SK-N-SH (cell line): ENCODE data around the gene ITGA8. TPM values are rescaled to one million over a fixed set of nuclear protein-coding genes. Genes with fewer than 3 reads are reported as not detected.
A peak's percentile ranks its signal among the peaks of the same experiment; 100 is the strongest.

Source experiments
- CTCF ChIA-PET: fragments of 300-600, 350-600 bp; formaldehyde crosslinking; extraction: SDS; loops from one replicate; lab custom pipeline; 2021; lab: Yijun Ruan, JAX
- POLR2A ChIA-PET: fragments of 350-600 bp; sonication (Branson Sonifier 250); formaldehyde crosslinking; extraction: SDS; loops from one replicate; lab custom pipeline; 2020; ENCODE audit warnings: antibody characterized with exemption, inconsistent platforms; lab: Yijun Ruan, JAX
- DNase-seq: peaks from one replicate; pipeline ENCODE4 v3.0.0; 2012
- H2AFZ ChIP-seq: fragments of 200-600 bp; sonication (generic); 2 replicates; pipeline ENCODE4 v1.8.1; 2016; ENCODE audit warnings: antibody characterized with exemption, mild to moderate bottlenecking, low read depth
- H3F3A ChIP-seq: fragments of 200-600 bp; sonication (generic); replicated peaks from 2 replicates; pipeline ENCODE3; 2016; ENCODE audit warnings: antibody characterized with exemption, mild to moderate bottlenecking; ENCODE audit not compliant: insufficient read depth
- H3K27ac ChIP-seq, 2 experiments: fragments of 200-500 bp in 1 of 2; fragments of 200-600 bp in 1 of 2; sonication (Bioruptor generic) in 1 of 2; sonication (generic), shearing (Covaris generic) in 1 of 2; 2 replicates each; pipeline versions ENCODE4 v1.5.1 to v1.6.1; 2014 to 2016; ENCODE audit warnings: low read depth in 2 of 2, inconsistent platforms in 1 of 2, low read length in 1 of 2, mild to moderate bottlenecking in 1 of 2, mixed read lengths in 1 of 2
- H3K27me3 ChIP-seq: fragments of 200-600 bp; sonication (generic), shearing (Covaris generic); 2 replicates; pipeline ENCODE4 v1.6.1; 2016; ENCODE audit warnings: mixed run types; ENCODE audit not compliant: insufficient read depth
- H3K36me3 ChIP-seq, 2 experiments: fragments of 200-500 bp in 1 of 2; fragments of 200-600 bp in 1 of 2; sonication (Bioruptor generic) in 1 of 2; sonication (generic) in 1 of 2; replicated peaks in 1 of 2; 2 replicates each; pipeline versions ENCODE3 to v1.5.1; 2014 to 2016; ENCODE audit warnings: low read length in 1 of 2, mild to moderate bottlenecking in 1 of 2; ENCODE audit not compliant: insufficient read depth in 2 of 2, control insufficient read depth in 1 of 2
- H3K4me1 ChIP-seq, 2 experiments: fragments of 200-500 bp in 1 of 2; fragments of 200-600 bp in 1 of 2; sonication (Bioruptor generic) in 1 of 2; sonication (generic), shearing (Covaris generic) in 1 of 2; 2 replicates each; pipeline versions ENCODE4 v1.5.1 to v1.6.1; 2014 to 2016; ENCODE audit warnings: low read depth in 1 of 2, low read length in 1 of 2, mixed run types in 1 of 2; ENCODE audit not compliant: insufficient read depth in 2 of 2, control insufficient read depth in 1 of 2
- H3K4me2 ChIP-seq: fragments of 200-600 bp; sonication (generic), shearing (Covaris generic); 2 replicates; pipeline ENCODE4 v1.6.1; 2017; ENCODE audit warnings: mixed run types
- H3K4me3 ChIP-seq, 2 experiments: fragments of 200-500 bp in 1 of 2; fragments of 200-600 bp in 1 of 2; sonication (Bioruptor generic) in 1 of 2; sonication (generic), shearing (Covaris generic) in 1 of 2; 2 replicates each; pipeline versions ENCODE4 v1.5.1 to v1.8.1; 2014 to 2016; ENCODE audit warnings: low read depth in 2 of 2, inconsistent platforms in 1 of 2, low read length in 1 of 2, mild to moderate bottlenecking in 1 of 2, mixed read lengths in 1 of 2, moderate library complexity in 1 of 2
- H3K79me2 ChIP-seq: fragments of 200-600 bp; sonication (generic); 2 replicates; pipeline ENCODE4 v1.8.1; 2017; ENCODE audit warnings: mild to moderate bottlenecking; ENCODE audit not compliant: insufficient read depth
- H3K9ac ChIP-seq: fragments of 200-600 bp; sonication (generic); 2 replicates; pipeline ENCODE4 v1.6.1; 2017; ENCODE audit warnings: mixed run types
- H3K9me2 ChIP-seq: fragments of 200-600 bp; sonication (generic); 2 replicates; pipeline ENCODE4 v1.6.1; 2017; ENCODE audit warnings: mixed run types
- H3K9me3 ChIP-seq: fragments of 200-600 bp; sonication (generic); 2 replicates; pipeline ENCODE4 v1.6.1; 2017; ENCODE audit warnings: mixed run types, mild to moderate bottlenecking, moderate library complexity
- H4K20me1 ChIP-seq: fragments of 200-600 bp; sonication (generic); 2 replicates; pipeline ENCODE4 v1.6.1; 2017; ENCODE audit warnings: mild to moderate bottlenecking, mixed run types; ENCODE audit not compliant: insufficient read depth
- CTCF ChIP-seq: fragments of 200-600 bp; sonication (generic); IDR thresholded peaks from 2 replicates; pipeline ENCODE4 v1.6.1; 2017; ENCODE audit warnings: antibody characterized with exemption, mild to moderate bottlenecking, moderate library complexity
- ELF1 ChIP-seq: IDR thresholded peaks from 2 replicates; pipeline ENCODE4 v1.4.0; 2012
- EZH2phosphoT487 ChIP-seq: fragments of 200-600 bp; sonication (generic); IDR thresholded peaks from 2 replicates; pipeline ENCODE4 v1.6.1; 2017; ENCODE audit warnings: low read depth, mixed run types, mild to moderate bottlenecking, antibody characterized with exemption, moderate library complexity, borderline replicate concordance
- FOXJ3 ChIP-seq: sonication (generic); formaldehyde crosslinking; IDR thresholded peaks from 2 replicates; pipeline ENCODE4 v1.5.1; 2020; ENCODE audit warnings: mild to moderate bottlenecking, missing genetic modification reagents
- FOXM1 ChIP-seq: IDR thresholded peaks from 2 replicates; pipeline ENCODE4 v1.4.0; 2012; ENCODE audit warnings: low read depth, mild to moderate bottlenecking
- GATA2 ChIP-seq: sonication (generic); formaldehyde crosslinking; IDR thresholded peaks from 2 replicates; pipeline ENCODE4 v1.5.0; 2020; ENCODE audit warnings: mild to moderate bottlenecking, missing genetic modification reagents
- JUND ChIP-seq: IDR thresholded peaks from 2 replicates; pipeline ENCODE4 v1.4.0; 2012
- MXI1 ChIP-seq: IDR thresholded peaks from 2 replicates; pipeline ENCODE4 v1.6.1; 2012; ENCODE audit warnings: mild to moderate bottlenecking, low read depth, low read length, improper control_type of control experiment
- RAD21 ChIP-seq: IDR thresholded peaks from 2 replicates; pipeline ENCODE4 v1.6.1; 2012; ENCODE audit warnings: mild to moderate bottlenecking, low read length
- RCOR1 ChIP-seq: fragments of 150-350 bp; IDR thresholded peaks from 2 replicates; pipeline ENCODE4 v1.6.1; 2017; ENCODE audit warnings: antibody characterized with exemption, low read length
- RFX5 ChIP-seq: IDR thresholded peaks from 2 replicates; pipeline ENCODE4 v1.6.1; 2012; ENCODE audit warnings: mild to moderate bottlenecking, improper control_type of control experiment, low read length
- TAF1 ChIP-seq: IDR thresholded peaks from 2 replicates; pipeline ENCODE4 v1.6.1; 2012; ENCODE audit warnings: low read depth, mild to moderate bottlenecking, low read length, moderate library complexity, borderline replicate concordance
- YY1 ChIP-seq: IDR thresholded peaks from 2 replicates; pipeline ENCODE4 v1.4.0; 2012; ENCODE audit warnings: low read depth, mild to moderate bottlenecking
- WGBS: methylation state at CpG from one replicate; pipeline ENCODE4 v1.1.6; 2017; ENCODE audit warnings: low lambda C conversion rate; 5-methylcytosine and 5-hydroxymethylcytosine counted together
- polyA plus RNA-seq, 3 experiments: library from polyadenylated mRNA; depleted of rRNA; stranded (reverse); fragments of >200 nt; gene quantifications; 2 replicates each; pipeline ENCODE4 v1.2.3, GENCODE V29; 2012
- TF ChIP-seq, protein P1 (sequence below): fragments of 150-350 bp; IDR thresholded peaks from 2 replicates; pipeline ENCODE4 v1.6.1; 2017; ENCODE audit warnings: antibody characterized with exemption, low read length, low read depth, borderline replicate concordance

Gene ITGA8
- polyA plus RNA-seq, 1 of the 3 experiments (the other 2 are of a cell fraction), result not detected

- no peak overlapping the region for H3K9ac ChIP-seq
- CTCF ChIA-PET, result interaction anchor here (0.8 to 1.1 kb wide), 2 partner anchors 41 to 66 kb away, joined by 3 to 5 read pairs; no protein-coding TSS in a partner anchor
- H3K79me2 ChIP-seq, result no peaks in the 10 kb centered on the region
- H4K20me1 ChIP-seq, result no peaks in the 10 kb centered on the region
- no peaks in the 10 kb centered on the region for H3F3A ChIP-seq
- DNase-seq, result no peak
- TF ChIP-seq CTCF, result no peak
- no peak for TF ChIP-seq YY1
- TF ChIP-seq RCOR1, result no peak
- TF ChIP-seq GATA2 (CRISPR knock-in tag), result no peak
- TF ChIP-seq, protein P1, sequence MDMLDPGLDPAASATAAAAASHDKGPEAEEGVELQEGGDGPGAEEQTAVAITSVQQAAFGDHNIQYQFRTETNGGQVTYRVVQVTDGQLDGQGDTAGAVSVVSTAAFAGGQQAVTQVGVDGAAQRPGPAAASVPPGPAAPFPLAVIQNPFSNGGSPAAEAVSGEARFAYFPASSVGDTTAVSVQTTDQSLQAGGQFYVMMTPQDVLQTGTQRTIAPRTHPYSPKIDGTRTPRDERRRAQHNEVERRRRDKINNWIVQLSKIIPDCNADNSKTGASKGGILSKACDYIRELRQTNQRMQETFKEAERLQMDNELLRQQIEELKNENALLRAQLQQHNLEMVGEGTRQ, result no peak
- no peak for TF ChIP-seq MXI1
- TF ChIP-seq RFX5, result no peak
- TF ChIP-seq FOXJ3, result no peak
- no peak for TF ChIP-seq TAF1
- WGBS, result 10% methylated on average over 6 of the region's 6 CpGs
- H3K27me3 ChIP-seq, result no peaks in the 10 kb centered on the region
- no peaks in the 10 kb centered on the region for H3K4me1 ChIP-seq
- H2AFZ ChIP-seq, result no peak overlapping the region
- no peaks in the 10 kb centered on the region for H3K9me2 ChIP-seq
- POLR2A ChIA-PET, result no interaction called here
- H3K4me3 ChIP-seq, result no peak overlapping the region
- 0 out of 2 replicates have a peak overlapping the region, but pooled peaks have one; percentile 14 for H3K4me2 ChIP-seq
- no peaks in the 10 kb centered on the region for H3K36me3 ChIP-seq
- no peak overlapping the region for H3K27ac ChIP-seq
- H3K9me3 ChIP-seq, result no peaks in the 10 kb centered on the region
Measured at GRCh38 chr10:15651175-15651574, 68.5 kb downstream of the ITGA8 start.

DNA sequence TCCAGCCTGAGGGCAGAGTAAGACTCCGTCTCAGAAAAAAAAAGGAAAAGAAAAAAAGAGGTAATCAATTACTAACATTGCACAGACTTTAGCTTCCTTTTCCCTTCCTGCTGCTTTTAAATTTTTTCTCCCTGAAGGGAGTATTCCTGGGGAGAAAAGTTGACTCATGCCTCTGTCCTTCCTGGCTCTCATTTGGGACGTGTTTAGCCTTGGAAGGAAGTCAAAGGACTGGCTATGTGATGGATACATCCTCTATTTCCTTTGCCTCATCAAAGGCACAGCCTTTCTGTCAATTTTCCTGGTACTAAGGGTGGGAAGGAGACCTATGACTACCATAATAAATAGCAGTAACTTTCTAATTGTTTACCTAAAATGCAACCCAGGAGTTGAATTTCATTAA lies 77.6 kb downstream of the ITGA8 start:
- Histone ChIP-seq H3K4me2 (no peak overlapping the region), H3K4me3 (no peak overlapping the region), H2AFZ (no peak overlapping the region), H3F3A (no peaks in the 10 kb centered on the region), H3K27me3 (no peaks in the 10 kb centered on the region; the same call in 1 of the 2 replicates), H3K9ac (no peak overlapping the region), H3K4me1 (no peaks in the 10 kb centered on the region), H4K20me1 (no peaks in the 10 kb centered on the region), H3K9me2 (no peaks in the 10 kb centered on the region), H3K9me3 (no peaks in the 10 kb centered on the region), H3K27ac (no peak overlapping the region), H3K36me3 (no peaks in the 10 kb centered on the region), H3K79me2 (no peaks in the 10 kb centered on the region)
- no peak for DNase-seq
- 14% methylated on average over 2 of the region's 2 CpGs for WGBS
- POLR2A ChIA-PET, result no interaction called here
- CTCF ChIA-PET, result no interaction called here
- TF ChIP-seq FOXM1, result no peak
- TF ChIP-seq, protein P1, result no peak
- no peak for TF ChIP-seq ELF1
- no peak for TF ChIP-seq JUND
- TF ChIP-seq RCOR1, result no peak
- TF ChIP-seq EZH2phosphoT487, result no peak
- TF ChIP-seq FOXJ3, result no peak
- TF ChIP-seq RAD21, result no peak
- no peak for TF ChIP-seq TAF1
